T-helper 1 cell treated with Interleukin-12 subunit alpha and Interleukin-12 subunit beta and Interleukin-4 antibody, amounts not matched to agents 30 ng/mL and 1 ng/mL, for 36 hours (primary cell): Measurements from ENCODE around the gene TTLL11. TPM values are rescaled to one million over a fixed set of nuclear protein-coding genes. Genes with fewer than 3 reads are reported as not detected.

ENCODE experiments used
- intact Hi-C: fragments of 100-400 bp; cut with micrococcal nuclease; formaldehyde crosslinking; loops from one replicate; pipeline ENCODE4 v1.15.1; 2024
- total RNA-seq: library from RNA; stranded (reverse); gene quantifications from 2 replicates; pipeline ENCODE4 v1.2.3, GENCODE V29; 2022

The TTLL11 gene
- total RNA-seq, 1 donor from 2014 or later, result 2.8 TPM

GRCh38 chr9:121780177-121781040, 312.7 kb downstream of the TTLL11 start:
- intact Hi-C loops, result no loop called here

GRCh38 chr9:121779381-121780117, 313.6 kb downstream of the TTLL11 start:
- intact Hi-C loops, result no loop called here

- intact Hi-C loops, result no loop called here
Measured at GRCh38 chr9:121778252-121779225, 314.6 kb downstream of the TTLL11 start.

GRCh38 chr9:121776739-121777637, 316.1 kb downstream of the TTLL11 start:
- intact Hi-C loops, result no loop called here

GRCh38 chr9:121776001-121776738, 316.9 kb downstream of the TTLL11 start:
- intact Hi-C loops, result no loop called here

- intact Hi-C loops, result no loop called here
Measured at GRCh38 chr9:121774715-121775613, 318.1 kb downstream of the TTLL11 start.

- intact Hi-C loops, result no loop called here
Measured at GRCh38 chr9:121773954-121774714, 319.0 kb downstream of the TTLL11 start.

- intact Hi-C loops, result no loop called here
Measured at GRCh38 chr9:121773286-121773953, 319.7 kb downstream of the TTLL11 start.

- intact Hi-C loops, result no loop called here
Measured at GRCh38 chr9:121772600-121773285, 320.4 kb downstream of the TTLL11 start.

Other genes with a start within 250 kb of the TTLL11 start
- gene NDUFA8, start 66.5 kb upstream of the TTLL11 start, total RNA-seq, result 35.6 and 45.0 TPM in 2 replicates
- gene MORN5, start 66.6 kb upstream of the TTLL11 start, total RNA-seq, result not detected in 2 replicates
- not detected in 2 replicates for gene LHX6, start 135.6 kb upstream of the TTLL11 start, total RNA-seq
- gene RBM18, start 171.5 kb upstream of the TTLL11 start, total RNA-seq, result 22.6 and 23.9 TPM in 2 replicates
- gene MRRF, start 171.6 kb upstream of the TTLL11 start, total RNA-seq, result 32.7 and 32.9 TPM in 2 replicates